Measurements from ENCODE around the gene RILPL1. TPM values are rescaled to one million over a fixed set of nuclear protein-coding genes. Genes with fewer than 3 reads are reported as not detected.

RILPL1 gene
- total RNA-seq, 1 experiment from 2014 or later: 16.1 TPM

- no peak for DNase-seq (ENCODE audit: low spot score)
Measured at GRCh38 chr12:123428591-123428990, 104.9 kb downstream of the RILPL1 start.

GRCh38 chr12:123427036-123427769 lies 106.3 kb downstream of the RILPL1 start:
- no peak for DNase-seq (ENCODE audit: low spot score)

DNA sequence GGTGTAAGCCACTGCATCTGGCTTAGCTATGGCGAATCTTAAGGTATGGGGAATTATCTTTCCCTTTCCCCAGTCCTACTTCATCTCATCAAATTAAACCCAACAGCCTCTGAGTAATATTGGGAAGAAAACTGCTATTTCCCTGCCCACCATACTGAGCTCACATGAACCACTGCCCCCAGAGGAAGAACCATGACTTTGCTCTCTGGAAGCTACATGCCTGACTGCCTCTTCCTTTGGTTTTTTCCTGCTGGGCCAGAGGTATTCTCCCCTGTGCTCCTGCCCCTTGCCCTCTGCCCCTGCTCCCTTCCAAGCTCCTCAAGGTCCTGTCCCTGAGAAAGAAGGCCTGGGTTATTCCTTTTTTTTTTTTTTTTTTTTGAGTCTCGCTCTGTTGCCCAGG lies 112.2 kb downstream of the RILPL1 start:
- no peak for DNase-seq (ENCODE audit: low spot score)

Other genes starting within 250 kb of the RILPL1 start
- gene SBNO1, start 168.9 kb downstream of the RILPL1 start, total RNA-seq (2014; rRNA removed; shearing (Covaris generic)): 26.8 and 39.2 TPM in 2 replicates
- gene KMT5A, start 149.6 kb downstream of the RILPL1 start, total RNA-seq (2014; rRNA removed; shearing (Covaris generic)): 62.4 and 63.7 TPM in 2 replicates
- 3.6 and 3.9 TPM in 2 replicates for gene RILPL2, start 97.0 kb downstream of the RILPL1 start, total RNA-seq (2014; rRNA removed; shearing (Covaris generic))
- gene SNRNP35, start 75.6 kb downstream of the RILPL1 start, total RNA-seq (2014; rRNA removed; shearing (Covaris generic)): 8.6 and 12.0 TPM in 2 replicates
- 235 and 272 TPM in 2 replicates for gene TMED2, start 50.8 kb upstream of the RILPL1 start, total RNA-seq (2014; rRNA removed; shearing (Covaris generic))
- 25.9 and 30.5 TPM in 2 replicates for gene DDX55, start 68.4 kb upstream of the RILPL1 start, total RNA-seq (2014; rRNA removed; shearing (Covaris generic))
- 69.5 and 75.1 TPM in 2 replicates for gene EIF2B1, start 100.0 kb upstream of the RILPL1 start, total RNA-seq (2014; rRNA removed; shearing (Covaris generic))
- 44.0 and 56.3 TPM in 2 replicates for gene GTF2H3, start 100.1 kb upstream of the RILPL1 start, total RNA-seq (2014; rRNA removed; shearing (Covaris generic))
- gene TCTN2, start 137.4 kb upstream of the RILPL1 start, total RNA-seq (2014; rRNA removed; shearing (Covaris generic)): 22.8 and 22.9 TPM in 2 replicates
- gene ATP6V0A2, start 178.6 kb upstream of the RILPL1 start, total RNA-seq (2014; rRNA removed; shearing (Covaris generic)): 25.9 and 27.6 TPM in 2 replicates
- 0.09 and 1.1 TPM in 2 replicates for gene DNAH10, start 228.6 kb upstream of the RILPL1 start, total RNA-seq (2014; rRNA removed; shearing (Covaris generic))